ENCODE measurements around the gene IQGAP1.

GRCh38 chr15:90465140-90465929 lies 77.3 kb downstream of the IQGAP1 start:
- no peak for TF ChIP-seq EZH2 (IDR thresholded peaks at IDR 0.05; ENCODE audit: borderline replicate concordance, low read length)
- no peak for TF ChIP-seq CTCF (IDR thresholded peaks at IDR 0.05; ENCODE audit: low read length)

All from OCI-LY1 (cell line).